ENCODE results near the gene LDLRAD2. TPM values are rescaled to one million over a fixed set of nuclear protein-coding genes. Genes with fewer than 3 reads are reported as not detected.

LDLRAD2 gene
- total and polyA plus RNA-seq, 2 of the 8 experiments (the other 6 are each of a cell fraction or from before 2014, with no cell fraction given): 0.48 to 0.74 TPM

GRCh38 chr1:21843208-21843607 is 31.1 kb downstream of the LDLRAD2 start:
- H4K5ac ChIP-seq (ENCODE audit: insufficient read length, low read depth, low read length): no peak overlapping the region
- H4K91ac ChIP-seq (replicated peaks; ENCODE audit: insufficient read length, low read length): no peak overlapping the region
- no peak overlapping the region for H3K4me3 ChIP-seq (ENCODE audit: extremely low read depth in 1 of 4, insufficient read depth in 2 of 4, low read depth in 3 of 4, low read length in 4 of 4)
- no peaks in the 10 kb centered on the region for H3K79me1 ChIP-seq (ENCODE audit: low read depth, low read length)
- no peak overlapping the region for H3K56ac ChIP-seq (replicated peaks; ENCODE audit: insufficient read length, low read depth, low read length)
- H3K36me3 ChIP-seq (ENCODE audit: control insufficient read depth in 2 of 4, insufficient read depth in 4 of 4, low read length in 3 of 4): peaks cover 12 to 60% (median 48%) of the 10 kb centered on the region in 4 experiments; a peak in 7 of 8 replicates
- no peaks in the 10 kb centered on the region for H3K9me3 ChIP-seq (ENCODE audit: insufficient read depth in 2 of 2, low read depth in 1 of 2, low read length in 1 of 2)
- no peaks in the 10 kb centered on the region for H3K79me2 ChIP-seq (ENCODE audit: control insufficient read depth in 1 of 2, insufficient read depth in 2 of 2, low read length in 2 of 2)
- no peaks in the 10 kb centered on the region for H3K4me1 ChIP-seq (replicated peaks in 1 of 4; ENCODE audit: control insufficient read depth in 3 of 4, insufficient read depth in 4 of 4, low read length in 3 of 4)
- no peak overlapping the region for H2BK5ac ChIP-seq (ENCODE audit: low read depth, low read length)
- H4K8ac ChIP-seq (ENCODE audit: extremely low read depth, insufficient read depth, low read length): no peak overlapping the region
- peaks cover 0 to 8% of the 10 kb centered on the region in 2 experiments for H4K20me1 ChIP-seq (replicated peaks in 1 of 2; ENCODE audit: control insufficient read depth in 1 of 2, insufficient read depth in 2 of 2, low read length in 2 of 2)
- DNase-seq (ENCODE audit: low read depth in 1 of 2, low spot score in 2 of 2) (no peak), FAIRE-seq (no peak)
- 94% methylated on average over 13 of the region's 13 CpGs; no CpG with 5 or more reads in 1 of the 2 experiments for WGBS, 2 experiments (ENCODE audit: extremely low coverage in 1 of 2, insufficient coverage in 1 of 2, insufficient read length in 1 of 2, insufficient replicate concordance in 2 of 2, low coverage in 1 of 2, low lambda C conversion rate in 2 of 2, missing lambda C conversion rate in 1 of 2)
- no peak overlapping the region for H3K9ac ChIP-seq (replicated peaks in 1 of 4; ENCODE audit: extremely low read depth in 1 of 4, low read depth in 3 of 4, low read length in 3 of 4)
- no peaks in the 10 kb centered on the region for H3K27me3 ChIP-seq (replicated peaks in 1 of 4; ENCODE audit: control insufficient read depth in 3 of 4, extremely low read depth in 1 of 4, insufficient read depth in 3 of 4, low read length in 3 of 4)
- no peak overlapping the region for H3K4me2 ChIP-seq (ENCODE audit: insufficient read depth in 1 of 2, low read depth in 2 of 2, low read length in 2 of 2)
- H3K27ac ChIP-seq (ENCODE audit: low read depth, low read length): no peak overlapping the region
- no peak overlapping the region for H3K14ac ChIP-seq (ENCODE audit: insufficient read length)
- POLR2A ChIA-PET (ENCODE audit: partially characterized antibody): no interaction called here
- H2BK12ac ChIP-seq (ENCODE audit: low read depth, low read length): no peak overlapping the region
- H3K4ac ChIP-seq (replicated peaks; ENCODE audit: insufficient read length, low read depth, low read length): no peak overlapping the region
- no peak overlapping the region for H2AFZ ChIP-seq (ENCODE audit: low read length)
- H2AK5ac ChIP-seq (ENCODE audit: low read depth, low read length): no peak overlapping the region
- H3K23me2 ChIP-seq (ENCODE audit: low read depth, low read length): no peaks in the 10 kb centered on the region; the same call in 1 of the 2 replicates
- no peak overlapping the region for H2BK20ac ChIP-seq (ENCODE audit: low read length)
- CTCF ChIA-PET (ENCODE audit: partially characterized antibody): interaction anchor here (1.2 to 1.7 kb wide), 3 partner anchors 10 to 17 kb away, joined by 3 to 4 read pairs (median 3); no protein-coding TSS in a partner anchor
- no peak overlapping the region for H3K23ac ChIP-seq (ENCODE audit: insufficient read length)
- H3K18ac ChIP-seq (ENCODE audit: extremely low read depth, low read length): no peak overlapping the region
- H2BK120ac ChIP-seq (replicated peaks; ENCODE audit: low read depth, low read length): no peak overlapping the region
- no peak overlapping the region for H2BK15ac ChIP-seq (ENCODE audit: low read length)
- TF ChIP-seq EGR1 (IDR thresholded peaks at IDR 0.05; ENCODE audit: borderline replicate concordance, low read depth, low read length): no peak
- TF ChIP-seq BACH1 (IDR thresholded peaks at IDR 0.05; ENCODE audit: low read length): no peak
- TF ChIP-seq RFX5 (IDR thresholded peaks at IDR 0.05; ENCODE audit: borderline replicate concordance, low read depth, low read length): no peak
- TF ChIP-seq BCL11A (IDR thresholded peaks at IDR 0.05; ENCODE audit: low read depth in 2 of 2, low read length in 2 of 2): no peak
- no peak for TF ChIP-seq PHF8 (conservative IDR thresholded peaks at IDR 0.05; ENCODE audit: low read depth, low read length)
- no peak for TF ChIP-seq GABPA (IDR thresholded peaks at IDR 0.05; ENCODE audit: borderline replicate concordance, insufficient read depth, low read length)
- no peak for TF ChIP-seq TEAD4 (IDR thresholded peaks at IDR 0.05; ENCODE audit: low read depth, low read length)
- TF ChIP-seq YY1 (IDR thresholded peaks at IDR 0.05; ENCODE audit: low read depth, low read length): no peak
- no peak for TF ChIP-seq MAFK (IDR thresholded peaks at IDR 0.05; ENCODE audit: low read depth, low read length)
- TF ChIP-seq NRF1 (IDR thresholded peaks at IDR 0.05; ENCODE audit: low read depth, low read length): no peak
- TF ChIP-seq MAX (IDR thresholded peaks at IDR 0.05): no peak
- no peak for TF ChIP-seq RBBP5 (IDR thresholded peaks at IDR 0.05; ENCODE audit: borderline replicate concordance, low read depth, low read length)
- no peak for TF ChIP-seq EZH2 (IDR thresholded peaks at IDR 0.05; ENCODE audit: low read depth, low read length, severe bottlenecking)
- no peak for TF ChIP-seq BRCA1 (IDR thresholded peaks at IDR 0.05; ENCODE audit: low read depth, low read length)

Measured in H1 (cell line).